GM18498 (cell line): ENCODE measurements around the gene SMNDC1.
"Not testable (repeated sequence)": the region's sequence is repeated elsewhere in the genome, so short reads cannot be mapped to it uniquely, and the experiment has no call there.

Source experiments
- ATAC-seq: cut with Tn5 transposase; IDR thresholded peaks from one replicate; pipeline ENCODE4 v1.9.1; 2021; ENCODE audit warnings: mild to moderate bottlenecking, moderate library complexity; ENCODE audit not compliant: unreplicated experiment

The SMNDC1 gene

DNA sequence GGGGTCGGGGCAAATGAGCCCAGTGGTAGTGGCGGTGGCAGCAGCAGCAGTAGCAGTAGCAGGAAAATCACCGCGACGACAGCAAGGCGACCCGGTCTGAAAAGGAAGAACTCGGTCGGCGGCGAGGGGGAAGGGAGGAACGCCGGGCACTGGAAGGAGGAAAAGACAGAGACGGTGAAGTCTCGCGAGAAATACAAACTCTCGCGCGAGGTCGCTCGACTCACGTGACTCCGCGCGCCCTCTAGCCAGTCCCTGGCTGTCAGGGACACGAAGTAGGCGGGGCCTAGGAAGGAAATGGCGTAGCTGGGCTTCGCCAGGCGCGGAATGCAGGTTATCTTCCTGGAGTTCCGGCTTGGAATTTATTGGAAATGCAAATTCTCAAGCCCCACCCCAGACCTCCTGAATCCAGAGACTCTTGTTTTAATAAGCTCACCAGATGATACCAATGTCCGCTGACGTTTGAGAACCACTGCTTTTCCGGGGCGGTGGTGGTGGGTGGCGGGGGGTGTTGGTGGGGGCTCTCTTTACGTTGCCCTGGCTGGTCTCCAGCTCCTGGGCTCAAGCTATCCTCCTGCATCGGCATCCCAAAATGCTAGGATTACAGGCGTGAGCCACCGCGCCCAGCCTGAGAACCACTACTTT lies at the start of gene SMNDC1:
Gene SMNDC1, minus strand, starts transcription at position 141 of the 642 bp plus-strand sequence. CDS start 1,333 bp downstream, outside the sequence.
- ATAC-seq = peak; percentile 92

DNA sequence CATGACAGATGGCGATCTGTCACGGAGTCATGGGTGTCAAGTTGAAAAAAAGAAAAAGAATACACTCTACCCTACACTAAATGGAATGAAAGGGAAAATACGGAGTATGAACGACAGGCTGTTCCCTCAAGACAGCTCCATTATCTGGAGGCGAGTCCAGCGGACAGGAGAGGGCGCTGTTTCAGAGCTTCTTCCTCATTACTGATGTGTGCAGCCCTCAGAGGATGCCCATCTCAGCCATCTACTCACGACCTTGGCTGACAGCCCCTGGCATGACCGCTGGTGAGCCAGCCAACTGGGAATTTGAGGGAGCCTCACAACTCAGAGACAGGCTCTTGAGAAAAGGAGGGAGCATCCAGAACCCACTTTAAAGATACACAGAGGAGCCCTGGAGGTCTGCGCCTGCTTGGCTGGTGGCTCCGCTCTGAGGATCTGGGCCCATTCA lies 49.6 kb upstream of the SMNDC1 start:
- peak; percentile 24 for ATAC-seq

GRCh38 chr10:110353244-110354119 lies 48.8 kb upstream of the SMNDC1 start:
- ATAC-seq = no peak

GRCh38 chr10:110352930-110353243 lies 48.2 kb upstream of the SMNDC1 start:
- no peak for ATAC-seq

- no peak for ATAC-seq
Observed at GRCh38 chr10:110350812-110351211, 46.1 kb upstream of the SMNDC1 start.

DNA sequence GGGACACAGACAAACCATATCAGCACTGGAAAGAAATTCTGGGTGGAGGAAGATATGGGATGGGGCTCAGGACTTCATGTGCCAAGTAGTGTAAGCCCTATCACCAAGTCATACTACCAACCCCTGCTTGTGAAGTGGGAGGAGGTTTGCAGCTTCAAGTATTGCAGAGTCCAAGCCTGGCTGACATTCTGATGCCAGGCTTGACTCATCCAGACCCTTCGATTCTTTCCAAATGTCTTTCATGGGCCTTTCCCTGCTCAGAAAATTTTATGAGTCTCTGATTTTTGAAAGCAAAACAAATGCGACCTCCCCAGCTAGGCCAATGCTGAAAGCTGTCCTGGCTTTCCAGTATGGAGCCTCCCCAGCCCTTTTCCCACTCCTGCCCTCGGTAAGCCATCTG lies 45.1 kb upstream of the SMNDC1 start:
- ATAC-seq = no peak

- no peak for ATAC-seq
Observed at GRCh38 chr10:110349386-110349785, 44.7 kb upstream of the SMNDC1 start.

GRCh38 chr10:110348336-110348735 lies 43.6 kb upstream of the SMNDC1 start:
- no peak for ATAC-seq

DNA sequence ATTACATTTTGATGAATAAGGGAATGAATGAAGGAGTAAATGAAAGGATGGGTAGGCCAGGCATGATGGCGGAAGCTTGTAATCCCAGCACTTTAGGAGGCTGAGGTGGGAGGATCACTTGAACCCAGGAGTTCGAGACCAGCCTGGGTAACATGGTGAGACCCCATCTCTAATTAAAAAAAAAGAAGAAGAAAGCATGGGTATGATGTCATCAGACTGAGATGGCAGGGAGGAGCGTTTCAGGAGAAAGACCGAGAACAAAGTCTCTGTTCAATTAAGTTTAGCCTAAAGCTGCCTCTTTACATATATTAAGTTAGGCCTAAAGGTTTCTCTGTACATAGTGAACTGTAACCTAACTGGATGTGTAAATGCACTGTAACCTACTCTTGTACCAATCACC lies 42.2 kb upstream of the SMNDC1 start:
- no peak for ATAC-seq

DNA sequence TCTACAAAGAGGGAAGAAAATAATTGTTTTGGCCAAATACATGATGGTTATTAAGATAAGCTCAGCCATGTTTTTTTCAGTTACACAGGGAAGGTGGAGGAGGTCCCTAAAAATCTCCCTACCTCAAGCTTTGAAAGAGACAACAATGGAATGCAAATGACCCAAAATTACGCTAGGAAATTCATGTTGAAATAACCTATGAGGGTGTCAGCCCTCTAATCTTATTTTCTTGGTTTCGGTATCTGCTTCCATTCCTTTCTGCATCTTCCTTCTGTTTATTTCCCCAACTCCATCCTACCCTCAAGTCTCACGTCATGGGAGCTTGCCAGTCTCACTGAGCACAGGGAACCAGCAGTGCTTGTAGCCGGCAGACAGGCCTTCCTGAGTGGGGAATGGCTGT lies 40.6 kb upstream of the SMNDC1 start:
- no peak for ATAC-seq

DNA sequence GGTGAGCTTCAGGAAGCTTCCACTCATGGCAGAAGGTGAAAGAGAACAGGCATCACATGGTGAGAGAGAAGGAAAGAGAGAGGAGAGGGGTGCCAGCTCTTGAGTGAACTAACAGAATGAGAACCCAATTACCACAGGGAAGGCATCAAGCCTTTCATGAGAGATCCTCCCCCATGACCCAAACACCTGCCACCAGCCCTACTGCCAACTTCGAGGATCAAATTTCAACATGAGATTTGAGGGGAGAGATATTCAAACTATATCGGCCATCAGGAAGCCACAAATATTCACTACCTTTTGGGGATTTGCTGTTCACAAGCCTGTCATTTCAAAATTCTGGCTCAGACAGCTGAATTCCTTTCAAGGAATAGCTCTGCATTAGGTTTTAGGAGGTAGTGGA lies 39.9 kb upstream of the SMNDC1 start:
- no peak for ATAC-seq

GRCh38 chr10:110343947-110344346 lies 39.2 kb upstream of the SMNDC1 start:
- no peak for ATAC-seq

- ATAC-seq = no peak
Observed at GRCh38 chr10:110340816-110341215, 36.1 kb upstream of the SMNDC1 start.

GRCh38 chr10:110340122-110340521 lies 35.4 kb upstream of the SMNDC1 start:
- no peak for ATAC-seq

DNA sequence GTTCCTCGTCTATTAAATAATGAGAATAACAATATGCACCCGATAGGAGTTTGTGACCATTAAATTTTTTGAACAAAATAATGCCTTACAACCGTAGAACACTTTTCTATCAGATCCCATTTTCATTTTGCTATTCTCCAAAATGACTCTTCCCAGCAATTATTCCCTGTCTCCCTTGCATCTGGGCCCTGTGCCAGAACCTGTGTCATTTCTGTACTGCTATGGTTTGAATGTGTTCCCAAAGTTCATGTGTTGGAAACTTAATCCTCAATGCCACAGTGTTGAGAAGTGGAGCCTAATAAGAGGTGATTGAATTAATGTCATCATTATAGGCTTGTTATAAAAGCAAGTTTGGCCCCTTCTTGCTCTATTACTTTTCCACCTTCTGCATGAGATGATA lies 33.2 kb upstream of the SMNDC1 start:
- no peak for ATAC-seq

DNA sequence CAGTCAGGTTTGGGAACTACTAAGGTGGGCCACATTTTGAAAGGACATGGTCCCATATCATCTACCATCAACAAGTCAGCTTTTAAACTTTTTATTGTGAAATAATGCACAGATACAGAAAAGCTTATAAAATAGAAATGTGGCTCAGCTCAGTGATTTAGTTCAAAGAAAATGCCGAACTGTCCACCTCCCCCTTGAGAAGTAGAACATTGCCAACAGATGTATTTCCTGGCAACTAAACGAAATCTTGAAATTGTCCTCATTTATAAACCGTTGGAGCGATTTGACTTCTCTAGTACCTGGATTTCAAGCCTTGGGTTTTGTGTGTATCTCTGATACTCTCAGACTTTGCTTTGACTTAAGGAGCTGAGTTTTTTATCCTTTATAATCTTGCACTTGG lies 32.7 kb upstream of the SMNDC1 start:
- no peak for ATAC-seq

- ATAC-seq = no peak
Observed at GRCh38 chr10:110336111-110336721, 31.5 kb upstream of the SMNDC1 start.

DNA sequence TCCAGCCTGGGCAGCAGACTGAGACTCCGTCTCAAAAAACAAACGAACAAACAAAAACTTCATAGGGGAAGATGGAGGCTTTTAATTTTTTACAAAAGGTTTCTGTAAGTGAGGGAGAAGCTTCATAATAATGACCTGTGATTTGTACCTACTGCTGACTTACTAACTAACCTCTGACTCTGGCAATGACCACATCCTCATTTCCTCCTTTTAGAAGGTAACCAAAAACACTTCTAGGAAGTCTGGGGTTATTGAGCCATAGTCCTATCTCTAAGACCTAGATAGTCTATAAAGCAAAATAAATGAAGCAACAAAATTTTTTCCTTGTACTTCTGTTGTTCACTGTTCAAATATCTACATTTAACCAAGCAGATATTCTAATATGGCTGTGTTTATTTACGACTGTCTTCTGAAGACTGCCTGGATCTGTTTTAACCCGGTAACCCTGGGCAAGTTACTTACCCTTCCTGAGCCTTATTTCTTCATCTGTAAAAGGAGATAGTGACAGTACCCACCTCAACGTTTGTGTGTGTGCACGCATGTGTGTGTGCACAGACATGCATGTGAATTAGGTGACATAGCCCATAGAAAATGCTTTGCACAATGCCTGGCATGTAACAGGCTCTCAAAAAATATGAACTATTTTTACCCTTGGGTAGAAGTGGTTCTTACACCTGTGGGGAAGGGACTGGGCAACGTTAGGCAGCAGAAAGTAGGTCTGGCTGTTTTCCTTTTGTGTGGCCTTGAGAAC lies 30.8 kb upstream of the SMNDC1 start:
- peak; percentile 53 for ATAC-seq

GRCh38 chr10:110334061-110334656 lies 29.4 kb upstream of the SMNDC1 start:
- ATAC-seq = no peak

GRCh38 chr10:110331226-110331795 lies 26.6 kb upstream of the SMNDC1 start:
- ATAC-seq = not testable (repeated sequence)
